ENCODE measurements around the gene TOX2. TPM values are rescaled to one million over a fixed set of nuclear protein-coding genes. Genes with fewer than 3 reads are reported as not detected.

The TOX2 gene
- total RNA-seq, 2 donors from 2014 or later, result 2.4 to 3.4 TPM

DNA sequence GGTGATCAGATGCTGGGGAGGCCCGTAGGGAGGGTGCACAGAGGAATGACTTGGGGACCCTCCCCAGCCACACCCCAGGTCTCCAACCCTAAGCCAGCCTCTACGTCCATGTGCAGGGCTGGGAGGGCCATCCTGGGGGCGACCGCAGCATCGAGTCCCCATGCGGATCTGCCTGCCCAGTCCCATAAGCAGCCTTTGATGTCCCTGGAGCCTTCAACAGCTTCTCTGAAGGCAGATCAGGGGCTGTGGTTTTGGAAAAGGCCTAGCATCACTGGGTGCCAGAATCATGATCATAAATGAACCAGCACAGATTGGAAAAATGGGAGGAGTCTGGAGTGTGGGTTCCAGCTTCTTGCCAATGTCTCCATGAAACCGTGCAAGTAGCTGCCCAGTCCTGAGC lies 22.9 kb downstream of the TOX2 start:
- Mint-ChIP-seq H3K4me3 (no peak overlapping the region), H3K9me3 (no peaks in the 10 kb centered on the region), H3K27ac (no peak overlapping the region), H3K36me3 (ENCODE audit: low read depth) (no peaks in the 10 kb centered on the region), H3K27me3 (ENCODE audit: insufficient read depth) (no peaks in the 10 kb centered on the region), H3K4me1 (peaks cover 16% of the 10 kb centered on the region)
- Histone ChIP-seq H3K36me3 (ENCODE audit: control insufficient read depth, insufficient read depth, low read length) (no peaks in the 10 kb centered on the region), H3K9me3 (ENCODE audit: control insufficient read depth, low read length) (no peaks in the 10 kb centered on the region), H3K4me3 (ENCODE audit: low read length) (no peak overlapping the region), H3K27me3 (ENCODE audit: control insufficient read depth, insufficient read depth, low read length, poor library complexity, severe bottlenecking) (no peaks in the 10 kb centered on the region), H3K9ac (ENCODE audit: extremely low read depth, low read length, poor library complexity, severe bottlenecking) (no peak overlapping the region), H3K4me1 (ENCODE audit: control insufficient read depth, insufficient read depth, low read length) (peaks cover 4% of the 10 kb centered on the region), H3K27ac (ENCODE audit: low read depth, low read length) (no peak overlapping the region)
- TF ChIP-seq CTCF (conservative IDR thresholded peaks at IDR 0.05), result no peak
- no peak for DNase-seq
- WGBS, 2 experiments (ENCODE audit: insufficient coverage in 1 of 2, insufficient read length in 1 of 2), result 93 to 94% methylated on average over 3 to 7 of the region's 7 CpGs

GRCh38 chr20:43938017-43938655 lies 23.5 kb downstream of the TOX2 start:
- no peak for TF ChIP-seq CTCF (conservative IDR thresholded peaks at IDR 0.05)

GRCh38 chr20:43938932-43939761 lies 24.5 kb downstream of the TOX2 start:
- Histone ChIP-seq H3K4me1 (ENCODE audit: control insufficient read depth, insufficient read depth, low read length) (peaks cover 4% of the 10 kb centered on the region), H3K27ac (ENCODE audit: low read depth, low read length) (no peak overlapping the region)
- H3K27me3 Mint-ChIP-seq (ENCODE audit: insufficient read depth), result no peaks in the 10 kb centered on the region

More at GRCh38 chr20:43938017-43938655, 23.5 kb downstream of the TOX2 start:
- H3K9me3 ChIP-seq (ENCODE audit: control insufficient read depth, low read length), result no peaks in the 10 kb centered on the region
- 94% methylated on average over 6 to 12 of the region's 12 CpGs for WGBS, 2 experiments (ENCODE audit: insufficient coverage in 1 of 2, insufficient read length in 1 of 2)
- H3K27ac Mint-ChIP-seq, result no peak overlapping the region
- H3K4me3 Mint-ChIP-seq, result no peak overlapping the region
- no peaks in the 10 kb centered on the region for H3K36me3 Mint-ChIP-seq (ENCODE audit: low read depth)
- no peaks in the 10 kb centered on the region for H3K9me3 Mint-ChIP-seq
- no peak overlapping the region for H3K9ac ChIP-seq (ENCODE audit: extremely low read depth, low read length, poor library complexity, severe bottlenecking)
- H3K27me3 ChIP-seq (ENCODE audit: control insufficient read depth, insufficient read depth, low read length, poor library complexity, severe bottlenecking), result no peaks in the 10 kb centered on the region
- H3K27me3 Mint-ChIP-seq (ENCODE audit: insufficient read depth), result no peaks in the 10 kb centered on the region
- no peak overlapping the region for H3K27ac ChIP-seq (ENCODE audit: low read depth, low read length)
- peaks cover 4% of the 10 kb centered on the region for H3K4me1 ChIP-seq (ENCODE audit: control insufficient read depth, insufficient read depth, low read length)
- DNase-seq, result no peak
- peaks cover 16% of the 10 kb centered on the region for H3K4me1 Mint-ChIP-seq
- H3K4me3 ChIP-seq (ENCODE audit: low read length), result no peak overlapping the region
- no peaks in the 10 kb centered on the region for H3K36me3 ChIP-seq (ENCODE audit: control insufficient read depth, insufficient read depth, low read length)

More at GRCh38 chr20:43938932-43939761, 24.5 kb downstream of the TOX2 start:
- Histone ChIP-seq H3K9ac (ENCODE audit: extremely low read depth, low read length, poor library complexity, severe bottlenecking) (no peak overlapping the region), H3K9me3 (ENCODE audit: control insufficient read depth, low read length) (no peaks in the 10 kb centered on the region), H3K36me3 (ENCODE audit: control insufficient read depth, insufficient read depth, low read length) (no peaks in the 10 kb centered on the region), H3K27me3 (ENCODE audit: control insufficient read depth, insufficient read depth, low read length, poor library complexity, severe bottlenecking) (no peaks in the 10 kb centered on the region), H3K4me3 (ENCODE audit: low read length) (no peak overlapping the region)
- WGBS, 2 experiments (ENCODE audit: insufficient coverage in 1 of 2, insufficient read length in 1 of 2), result 93 to 97% methylated on average over 8 to 9 of the region's 9 CpGs
- DNase-seq, result no peak
- Mint-ChIP-seq H3K4me1 (peaks cover 16% of the 10 kb centered on the region), H3K9me3 (no peaks in the 10 kb centered on the region), H3K4me3 (no peak overlapping the region), H3K36me3 (ENCODE audit: low read depth) (no peaks in the 10 kb centered on the region), H3K27ac (no peak overlapping the region)
- TF ChIP-seq CTCF (conservative IDR thresholded peaks at IDR 0.05), result no peak
